Thoracic aorta (tissue), 2 donors: ENCODE data around the gene KRTAP19-5. TPM values are rescaled to one million over a fixed set of nuclear protein-coding genes. Genes with fewer than 3 reads are reported as not detected.

Experiments used
- ATAC-seq: fragments of 150-250 bp; one replicate; pipeline ENCODE4 v1.8.0; 2017; ENCODE audit warnings: low read depth; ENCODE audit not compliant: insufficient number of reproducible peaks, low FRiP score
- DNase-seq: peaks from one replicate; pipeline ENCODE4 v3.0.0-alpha.2; 2020; ENCODE audit warnings: low spot score
- H3K27ac ChIP-seq, 2 donors: fragments of 200-600 bp; sonication (generic); 1 replicate in 1 of 2; 2 replicates in 1 of 2; pipeline ENCODE4 v1.5.1; 2016; ENCODE audit warnings: mild to moderate bottlenecking in 2 of 2, moderate library complexity in 2 of 2
- H3K27me3 ChIP-seq: fragments of 200-600 bp; sonication (generic); replicated peaks from 2 replicates; pipeline ENCODE4 v1.6.0; 2016; ENCODE audit warnings: mild to moderate bottlenecking; ENCODE audit not compliant: insufficient read depth
- H3K36me3 ChIP-seq: fragments of 200-600 bp; sonication (generic); one replicate; pipeline ENCODE4 v1.5.1; 2016
- H3K4me1 ChIP-seq, 2 donors: fragments of 200-600 bp; sonication (generic); 1 replicate in 1 of 2; 2 replicates in 1 of 2; pipeline versions ENCODE4 v1.5.1 to v1.6.0; 2016; ENCODE audit warnings: low read depth in 2 of 2, mild to moderate bottlenecking in 1 of 2; ENCODE audit not compliant: control insufficient read depth in 1 of 2
- H3K4me3 ChIP-seq: fragments of 200-600 bp; sonication (generic); 2 replicates; pipeline ENCODE4 v1.5.1; 2016; ENCODE audit warnings: mild to moderate bottlenecking
- H3K9me3 ChIP-seq: fragments of 200-600 bp; sonication (generic); 2 replicates; pipeline ENCODE4 v1.5.1; 2016
- total RNA-seq, 2 donors: library from RNA; depleted of rRNA; stranded (reverse); fragments of >200 nt; gene quantifications; one replicate each; pipeline versions ENCODE4 v1.1.0 to v1.2.3, GENCODE V29; 2016
- TF ChIP-seq, protein P1 (sequence below): fragments of 200-600 bp; sonication (generic); IDR thresholded peaks from one replicate; pipeline ENCODE4 v1.5.1; 2019; ENCODE audit warnings: antibody characterized with exemption

Gene KRTAP19-5
- total RNA-seq, 2 donors from 2014 or later = not detected

DNA sequence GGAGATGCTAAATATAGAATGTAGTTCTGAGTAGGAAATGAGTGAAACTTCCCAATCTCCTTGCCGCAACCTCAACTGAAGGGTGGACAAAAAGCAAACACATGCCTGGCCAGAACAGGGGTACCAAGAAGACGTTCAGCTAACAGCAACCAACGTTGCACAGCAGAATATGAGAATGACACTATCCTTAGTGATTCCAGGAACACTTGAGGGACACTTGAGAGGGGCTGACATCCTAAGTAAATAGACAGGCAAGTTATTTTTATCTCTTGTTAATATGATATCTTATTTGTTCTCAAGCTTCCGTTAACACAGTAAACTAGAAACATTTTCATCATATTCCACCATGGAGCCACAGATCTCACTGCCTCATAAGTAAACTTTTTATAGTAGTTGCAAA lies 22.7 kb downstream of the KRTAP19-5 start:
- TF ChIP-seq, protein P1, sequence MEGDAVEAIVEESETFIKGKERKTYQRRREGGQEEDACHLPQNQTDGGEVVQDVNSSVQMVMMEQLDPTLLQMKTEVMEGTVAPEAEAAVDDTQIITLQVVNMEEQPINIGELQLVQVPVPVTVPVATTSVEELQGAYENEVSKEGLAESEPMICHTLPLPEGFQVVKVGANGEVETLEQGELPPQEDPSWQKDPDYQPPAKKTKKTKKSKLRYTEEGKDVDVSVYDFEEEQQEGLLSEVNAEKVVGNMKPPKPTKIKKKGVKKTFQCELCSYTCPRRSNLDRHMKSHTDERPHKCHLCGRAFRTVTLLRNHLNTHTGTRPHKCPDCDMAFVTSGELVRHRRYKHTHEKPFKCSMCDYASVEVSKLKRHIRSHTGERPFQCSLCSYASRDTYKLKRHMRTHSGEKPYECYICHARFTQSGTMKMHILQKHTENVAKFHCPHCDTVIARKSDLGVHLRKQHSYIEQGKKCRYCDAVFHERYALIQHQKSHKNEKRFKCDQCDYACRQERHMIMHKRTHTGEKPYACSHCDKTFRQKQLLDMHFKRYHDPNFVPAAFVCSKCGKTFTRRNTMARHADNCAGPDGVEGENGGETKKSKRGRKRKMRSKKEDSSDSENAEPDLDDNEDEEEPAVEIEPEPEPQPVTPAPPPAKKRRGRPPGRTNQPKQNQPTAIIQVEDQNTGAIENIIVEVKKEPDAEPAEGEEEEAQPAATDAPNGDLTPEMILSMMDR = no peak
- DNase-seq (no peak), ATAC-seq (no peak)

DNA sequence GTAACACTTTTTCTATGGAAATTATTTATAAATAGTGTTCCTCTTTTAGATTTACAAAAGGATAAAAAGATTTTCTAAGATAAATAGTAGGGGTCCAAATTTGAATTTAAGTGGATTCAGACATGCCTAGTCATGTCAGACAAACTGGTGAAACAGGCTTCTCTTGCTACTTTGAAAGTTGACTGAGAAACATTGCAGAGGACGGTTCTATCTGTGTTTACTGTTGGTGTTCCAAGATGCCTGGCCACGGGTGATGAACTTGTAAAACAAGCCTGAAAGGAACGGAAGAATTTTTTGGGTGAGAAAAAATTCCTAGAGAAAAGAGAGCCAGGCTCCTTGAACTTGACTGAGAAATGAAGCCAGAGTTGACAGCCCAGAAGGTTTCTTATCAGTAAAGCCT lies 23.9 kb downstream of the KRTAP19-5 start:
- TF ChIP-seq, protein P1 = no peak
- ATAC-seq = no peak
- Histone ChIP-seq H3K4me1 (no peaks in the 10 kb centered on the region), H3K27ac (no peak overlapping the region), H3K36me3 (no peaks in the 10 kb centered on the region), H3K4me3 (no peak overlapping the region), H3K9me3 (no peaks in the 10 kb centered on the region), H3K27me3 (no peaks in the 10 kb centered on the region)
- no peak for DNase-seq

More for the DNA sequence above, 22.7 kb downstream of the KRTAP19-5 start:
- Histone ChIP-seq H3K36me3 (no peaks in the 10 kb centered on the region), H3K27ac (no peak overlapping the region), H3K4me1 (no peaks in the 10 kb centered on the region), H3K9me3 (no peaks in the 10 kb centered on the region), H3K27me3 (no peaks in the 10 kb centered on the region), H3K4me3 (no peak overlapping the region)

DNA sequence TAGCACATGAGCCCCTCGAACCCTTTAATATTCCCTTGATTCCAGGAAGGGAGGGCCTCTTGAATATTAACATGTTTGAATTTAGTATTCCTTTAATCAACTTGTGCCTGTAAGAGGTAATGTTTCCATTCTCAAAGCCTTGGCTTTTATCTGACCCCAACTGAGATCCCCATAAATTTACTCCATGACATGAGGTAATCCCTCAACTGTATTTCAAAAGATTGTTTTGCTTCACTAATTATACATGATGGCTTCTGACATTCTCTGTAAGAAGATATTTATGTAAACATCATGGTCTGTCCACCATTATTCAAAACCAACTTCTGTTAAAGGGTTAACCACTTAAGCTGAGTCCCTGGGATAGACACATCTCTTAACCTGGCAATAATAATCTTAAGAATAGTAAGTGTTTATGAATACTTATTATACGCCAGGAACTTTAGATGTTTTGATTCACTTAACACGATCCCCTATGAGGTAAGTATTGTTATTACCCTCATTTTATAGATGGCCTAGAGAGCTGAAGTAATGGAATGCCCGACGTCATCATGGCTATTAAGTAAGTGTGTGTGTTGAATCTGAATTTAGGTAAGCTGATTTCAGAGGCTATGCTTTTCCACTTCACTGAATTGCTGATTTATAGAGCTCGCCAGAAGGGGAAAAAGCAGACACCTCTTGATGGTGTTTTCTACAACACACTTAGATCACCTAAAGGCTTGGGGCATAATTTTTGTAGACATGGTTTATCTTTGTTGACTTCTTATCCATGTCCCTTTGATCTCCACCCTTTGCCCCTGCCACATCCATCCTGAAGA lies 32.8 kb downstream of the KRTAP19-5 start:
- Histone ChIP-seq H3K4me1 (no peaks in the 10 kb centered on the region), H3K4me3 (no peak overlapping the region), H3K36me3 (no peaks in the 10 kb centered on the region), H3K27me3 (no peaks in the 10 kb centered on the region), H3K9me3 (no peaks in the 10 kb centered on the region), H3K27ac (no peak overlapping the region)
- ATAC-seq (no peak), DNase-seq (no peak)
- TF ChIP-seq, protein P1 = no peak

DNA sequence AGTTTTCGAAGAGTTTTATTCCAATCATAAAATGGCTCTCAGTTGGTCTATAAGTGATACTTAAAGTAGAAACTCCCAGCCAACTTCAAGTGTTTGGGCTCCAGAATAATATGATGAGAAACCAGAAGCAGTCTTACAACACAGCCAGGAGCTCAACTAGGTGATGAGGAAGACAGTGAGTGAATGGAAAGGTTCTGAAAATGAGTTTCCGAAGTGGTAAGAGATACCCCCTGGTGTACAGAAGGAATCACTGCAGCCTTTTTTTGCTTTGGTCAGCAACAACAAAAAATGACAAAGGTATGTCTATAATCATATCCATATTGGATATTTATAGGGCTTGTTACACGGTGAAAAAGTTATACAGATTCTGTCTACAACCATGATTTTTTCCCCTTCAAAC lies 38.2 kb downstream of the KRTAP19-5 start:
- ATAC-seq (no peak), DNase-seq (no peak)
- Histone ChIP-seq H3K36me3 (no peaks in the 10 kb centered on the region), H3K4me1 (no peaks in the 10 kb centered on the region), H3K9me3 (no peaks in the 10 kb centered on the region), H3K4me3 (no peak overlapping the region), H3K27me3 (no peaks in the 10 kb centered on the region), H3K27ac (no peak overlapping the region)
- TF ChIP-seq, protein P1 = peak; percentile 20

Other genes starting within 250 kb of the KRTAP19-5 start
- gene KRTAP24-1, start 219.2 kb downstream of the KRTAP19-5 start, total RNA-seq = not detected
- not detected for gene KRTAP25-1, start 212.6 kb downstream of the KRTAP19-5 start, total RNA-seq
- not detected for gene KRTAP26-1, start 181.8 kb downstream of the KRTAP19-5 start, total RNA-seq
- gene KRTAP27-1, start 164.4 kb downstream of the KRTAP19-5 start, total RNA-seq = not detected
- gene KRTAP23-1, start 153.5 kb downstream of the KRTAP19-5 start, total RNA-seq = not detected
- not detected for gene KRTAP13-2, start 129.9 kb downstream of the KRTAP19-5 start, total RNA-seq
- gene KRTAP13-1, start 106.1 kb downstream of the KRTAP19-5 start, total RNA-seq = not detected
- not detected for gene KRTAP13-3, start 76.2 kb downstream of the KRTAP19-5 start, total RNA-seq
- gene KRTAP13-4, start 71.9 kb downstream of the KRTAP19-5 start, total RNA-seq = not detected
- not detected for gene KRTAP15-1, start 61.9 kb downstream of the KRTAP19-5 start, total RNA-seq
- not detected for gene KRTAP19-1, start 21.8 kb downstream of the KRTAP19-5 start, total RNA-seq
- gene KRTAP19-2, start 14.7 kb downstream of the KRTAP19-5 start, total RNA-seq = not detected
- not detected for gene KRTAP19-3, start 10.1 kb downstream of the KRTAP19-5 start, total RNA-seq
- not detected for gene KRTAP19-4, start 5.0 kb downstream of the KRTAP19-5 start, total RNA-seq
- not detected for gene KRTAP19-6, start 39.7 kb upstream of the KRTAP19-5 start, total RNA-seq
- not detected for gene KRTAP19-7, start 59.2 kb upstream of the KRTAP19-5 start, total RNA-seq
- gene KRTAP22-2, start 88.3 kb upstream of the KRTAP19-5 start, total RNA-seq = not detected
- not detected for gene KRTAP6-3, start 90.3 kb upstream of the KRTAP19-5 start, total RNA-seq
- gene KRTAP6-2, start 96.8 kb upstream of the KRTAP19-5 start, total RNA-seq = not detected
- not detected for gene KRTAP22-1, start 98.9 kb upstream of the KRTAP19-5 start, total RNA-seq
- not detected for gene KRTAP6-1, start 111.8 kb upstream of the KRTAP19-5 start, total RNA-seq
- not detected for gene KRTAP20-1, start 114.3 kb upstream of the KRTAP19-5 start, total RNA-seq
- gene KRTAP20-4, start 118.5 kb upstream of the KRTAP19-5 start, total RNA-seq = not detected
- gene KRTAP20-2, start 133.1 kb upstream of the KRTAP19-5 start, total RNA-seq = not detected
- gene KRTAP20-3, start 140.7 kb upstream of the KRTAP19-5 start, total RNA-seq = not detected
- not detected for gene KRTAP21-3, start 216.6 kb upstream of the KRTAP19-5 start, total RNA-seq
- not detected for gene KRTAP21-2, start 245.1 kb upstream of the KRTAP19-5 start, total RNA-seq